CD4-positive, alpha-beta T cell treated with Interleukin-15 for 4 hours (primary cell): ENCODE data around the gene DNAJB4.
A peak's percentile ranks its signal among the peaks of the same experiment; 100 is the strongest.
"Not testable (repeated sequence)": the region's sequence is repeated elsewhere in the genome, so short reads cannot be mapped to it uniquely, and the experiment has no call there.

ENCODE experiments used
- DNase-seq: peaks from one replicate; pipeline ENCODE4 v3.0.0-alpha.2; 2020; ENCODE audit warnings: low spot score

DNAJB4 gene

DNA sequence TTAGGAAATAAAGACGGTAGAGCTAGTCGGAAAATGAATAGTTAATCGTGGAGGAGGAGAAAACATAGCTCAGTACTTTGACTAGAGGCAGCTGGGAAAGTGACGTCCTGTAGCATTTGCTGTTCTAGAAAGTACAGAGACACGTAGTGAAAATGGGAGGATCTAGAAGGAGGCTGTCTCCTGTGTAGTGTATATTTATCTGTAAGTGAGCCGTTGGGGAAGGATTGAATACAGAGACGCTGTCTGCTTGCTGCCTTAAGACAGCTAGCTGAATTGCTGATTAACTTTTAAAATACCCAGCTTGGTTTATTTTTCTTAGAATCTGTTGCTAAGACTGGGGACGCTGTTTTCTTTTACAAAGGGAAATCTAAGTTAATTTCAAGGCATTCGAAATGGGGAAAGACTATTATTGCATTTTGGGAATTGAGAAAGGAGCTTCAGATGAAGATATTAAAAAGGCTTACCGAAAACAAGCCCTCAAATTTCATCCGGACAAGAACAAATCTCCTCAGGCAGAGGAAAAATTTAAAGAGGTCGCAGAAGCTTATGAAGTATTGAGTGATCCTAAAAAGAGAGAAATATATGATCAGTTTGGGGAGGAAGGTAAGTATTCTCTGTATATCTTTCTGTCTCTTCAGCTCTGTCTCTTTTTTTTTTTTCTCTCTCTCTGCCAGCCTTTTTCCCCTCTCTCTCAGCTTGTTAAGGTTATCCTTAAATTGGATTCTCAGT, at the start of gene DNAJB4:
TSS of gene DNAJB4 (plus strand) at position 221 of the 729 bp plus-strand sequence. CDS start at position 393, 172 bp downstream.
- DNase-seq, result peak; percentile 87

DNA sequence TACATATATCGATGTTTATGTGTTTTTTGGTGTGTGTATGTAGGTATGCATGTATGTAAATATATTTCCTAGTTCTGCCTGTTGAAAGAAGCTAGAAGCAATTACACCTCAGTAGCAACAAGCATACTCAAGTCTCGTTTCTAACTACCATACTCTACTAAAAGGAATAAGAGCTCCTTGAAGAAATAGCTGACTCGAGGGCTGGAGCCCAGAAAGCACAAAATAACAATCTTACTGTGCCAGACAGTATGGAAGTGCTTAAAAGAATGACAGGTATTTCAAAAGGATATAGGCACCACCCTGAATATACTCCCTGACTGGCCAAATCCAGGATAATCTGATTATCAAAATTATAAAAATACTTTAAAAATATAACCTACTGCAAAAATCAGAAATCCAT, 49.0 kb upstream of the DNAJB4 start:
- no peak for DNase-seq

DNA sequence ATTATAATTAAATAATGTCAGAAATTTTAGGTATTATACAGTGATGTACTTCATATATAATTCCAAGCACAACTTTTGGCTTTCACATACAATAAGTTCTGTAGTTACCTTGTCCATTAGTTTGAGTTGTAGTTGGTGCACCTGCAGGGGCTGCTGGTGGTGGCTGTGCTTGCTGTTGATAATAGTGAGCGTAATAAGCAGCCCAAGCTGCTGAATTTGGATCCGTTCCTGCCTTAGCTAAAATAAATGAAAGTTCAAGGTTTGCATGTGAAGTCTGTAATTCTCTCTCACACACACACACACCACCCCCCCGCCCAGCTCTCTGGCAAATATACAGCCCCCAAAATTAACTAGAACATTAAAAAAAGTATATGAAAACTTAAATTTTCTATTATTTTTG, 48.3 kb upstream of the DNAJB4 start:
- DNase-seq, result no peak

- DNase-seq, result no peak
Observed at GRCh38 chr1:77958391-77958790, 46.3 kb upstream of the DNAJB4 start.

DNA sequence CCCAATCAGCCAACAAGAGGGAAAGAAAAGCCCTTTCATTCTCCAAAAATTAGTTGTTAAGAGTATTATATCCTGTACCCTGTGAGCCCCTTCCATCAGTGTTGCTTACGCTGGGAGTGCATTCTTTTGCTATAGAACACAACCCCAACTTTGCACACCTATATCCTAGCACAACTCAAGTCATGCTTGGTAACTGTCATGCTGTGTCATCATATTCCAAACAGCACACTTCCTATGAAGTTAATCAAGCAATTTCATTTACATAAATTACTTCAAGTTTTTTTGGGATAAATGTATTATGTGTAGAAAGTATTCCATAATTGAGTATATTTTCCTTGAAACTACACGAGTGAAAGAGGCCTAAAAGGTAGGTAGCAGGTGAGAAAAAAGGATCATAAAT, 45.9 kb upstream of the DNAJB4 start:
- DNase-seq, result no peak

DNA sequence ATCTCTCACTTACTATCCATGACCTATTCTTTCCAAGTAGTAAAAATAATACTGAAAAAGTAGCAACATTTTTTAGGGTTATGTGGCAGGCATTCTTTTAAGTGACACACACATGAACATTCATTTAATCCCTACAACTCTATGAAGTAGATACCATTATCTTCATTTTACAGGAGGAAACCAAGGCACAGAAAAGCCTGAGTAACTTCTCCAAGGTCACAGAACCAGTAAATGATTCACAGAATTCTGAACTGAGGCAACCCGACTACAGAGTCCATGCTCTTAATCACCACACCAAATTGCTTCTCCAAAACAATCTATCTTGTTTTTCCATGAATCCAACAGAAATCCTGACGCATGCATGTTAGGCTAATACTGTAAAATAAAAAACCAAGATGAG, 43.3 kb upstream of the DNAJB4 start:
- DNase-seq, result no peak

GRCh38 chr1:77966291-77966690, 38.4 kb upstream of the DNAJB4 start:
- DNase-seq, result no peak

- DNase-seq, result no peak
Observed at GRCh38 chr1:77970192-77970591, 34.5 kb upstream of the DNAJB4 start.

DNA sequence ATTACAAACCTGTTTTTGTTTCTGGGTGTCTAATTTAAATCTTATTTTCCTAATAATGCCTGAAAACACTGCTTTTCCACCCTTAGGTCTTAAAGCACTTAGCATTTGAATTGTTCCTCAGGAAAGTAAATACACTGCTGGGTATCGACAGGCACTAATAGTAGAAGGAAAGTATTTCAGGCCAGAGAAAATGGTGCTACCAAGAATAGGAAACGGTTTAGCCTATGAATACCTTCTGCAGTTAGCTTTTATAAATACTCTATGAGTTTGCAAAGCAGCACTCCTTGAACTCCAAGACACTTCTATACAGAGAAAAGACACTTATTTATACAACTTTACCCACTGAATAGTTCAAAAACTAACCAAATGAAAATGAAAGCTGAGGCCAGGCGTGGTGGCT, 32.7 kb upstream of the DNAJB4 start:
- DNase-seq, result no peak

DNA sequence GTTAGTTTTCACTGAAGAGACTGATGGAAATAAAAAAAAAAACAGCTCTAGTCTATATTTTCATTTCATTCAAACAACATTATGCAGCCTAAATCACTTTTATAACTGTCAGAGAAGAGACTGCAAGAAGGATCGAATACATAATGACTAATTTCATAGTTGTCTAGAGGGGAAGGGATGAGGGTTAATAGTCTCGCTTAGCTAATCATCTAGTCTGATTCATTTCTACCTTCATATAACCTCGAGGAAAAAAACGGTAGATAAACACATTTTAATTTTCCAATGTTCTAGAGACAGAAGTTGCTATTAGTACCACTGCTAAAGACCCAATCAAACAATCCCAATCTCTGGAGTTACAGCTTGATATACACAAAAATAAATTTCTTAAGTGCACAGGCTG, 29.4 kb upstream of the DNAJB4 start:
- DNase-seq, result no peak

GRCh38 chr1:77975907-77976306, 28.8 kb upstream of the DNAJB4 start:
- no peak for DNase-seq

- DNase-seq, result no peak
Observed at GRCh38 chr1:77976433-77977076, 28.2 kb upstream of the DNAJB4 start.

DNA sequence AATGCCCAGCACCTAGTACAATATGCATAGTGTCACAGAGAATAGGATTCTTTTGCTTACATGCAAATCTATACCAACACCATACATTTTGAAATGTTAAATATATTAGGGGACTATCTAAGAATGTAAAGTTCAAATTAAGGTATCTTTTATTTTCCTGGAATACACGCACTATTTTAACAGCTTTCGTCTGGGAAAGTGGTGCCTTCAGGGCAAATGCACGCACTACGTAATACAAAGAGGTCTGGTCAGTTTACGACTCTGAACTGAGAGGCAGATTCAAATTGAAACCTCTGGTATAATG, 26.8 kb upstream of the DNAJB4 start:
- DNase-seq, result no peak

- DNase-seq, result peak; percentile 86
Observed at GRCh38 chr1:77978293-77978968, 26.3 kb upstream of the DNAJB4 start.

- DNase-seq, result peak; percentile 98
Observed at GRCh38 chr1:77978969-77979876, 25.5 kb upstream of the DNAJB4 start, which contains the start of gene FUBP1. Gene FUBP1 (minus strand): TSS chr1:77979072. CDS start chr1:77979004, 68 bp downstream.

DNA sequence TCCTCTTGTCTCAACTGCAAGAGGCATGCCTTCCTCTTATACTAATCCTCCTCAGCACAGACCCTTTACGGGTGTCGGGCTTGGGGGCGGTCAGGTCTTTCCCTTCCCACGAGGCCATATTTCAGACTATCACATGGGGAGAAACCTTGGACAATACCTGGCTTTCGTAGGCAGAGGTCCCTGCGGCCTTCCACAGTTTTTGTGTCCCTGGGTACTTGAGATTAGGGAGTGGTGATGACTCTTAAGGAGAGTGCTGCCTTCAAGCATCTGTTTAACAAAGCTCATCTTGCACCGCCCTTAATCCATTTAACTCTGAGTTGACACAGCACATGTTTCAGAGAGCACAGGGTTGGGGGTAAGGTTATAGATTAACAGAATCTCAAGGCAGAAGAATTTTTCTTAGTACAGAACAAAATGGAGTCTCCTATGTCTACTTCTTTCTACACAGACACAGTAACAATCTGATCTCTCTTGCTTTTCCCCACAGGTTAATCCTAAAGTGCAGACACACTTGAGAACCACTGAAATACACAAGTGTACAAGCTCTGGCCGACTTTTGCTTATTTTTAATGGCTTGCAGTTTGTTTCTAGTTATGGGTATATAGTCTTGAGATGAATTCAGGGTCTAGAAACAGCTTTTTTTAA, 21.3 kb upstream of the DNAJB4 start:
- not testable (repeated sequence) for DNase-seq

DNA sequence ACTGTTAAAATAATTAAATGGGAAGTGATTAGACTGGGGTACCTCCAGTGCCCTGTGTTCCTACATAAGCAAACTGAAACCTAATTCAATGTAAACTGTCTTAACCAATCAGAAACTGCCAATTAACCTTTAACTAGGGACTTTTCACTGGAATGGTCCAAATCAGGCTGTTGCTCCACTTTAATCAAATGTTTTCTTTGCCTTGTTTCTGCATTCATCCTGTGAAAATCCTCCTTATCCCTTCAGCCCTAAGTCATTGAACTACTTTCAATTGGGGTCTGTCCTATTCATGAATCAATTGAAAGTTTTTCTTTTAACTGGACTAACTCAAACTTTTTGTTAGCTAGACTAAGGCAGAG, 20.8 kb upstream of the DNAJB4 start:
- no peak for DNase-seq

DNA sequence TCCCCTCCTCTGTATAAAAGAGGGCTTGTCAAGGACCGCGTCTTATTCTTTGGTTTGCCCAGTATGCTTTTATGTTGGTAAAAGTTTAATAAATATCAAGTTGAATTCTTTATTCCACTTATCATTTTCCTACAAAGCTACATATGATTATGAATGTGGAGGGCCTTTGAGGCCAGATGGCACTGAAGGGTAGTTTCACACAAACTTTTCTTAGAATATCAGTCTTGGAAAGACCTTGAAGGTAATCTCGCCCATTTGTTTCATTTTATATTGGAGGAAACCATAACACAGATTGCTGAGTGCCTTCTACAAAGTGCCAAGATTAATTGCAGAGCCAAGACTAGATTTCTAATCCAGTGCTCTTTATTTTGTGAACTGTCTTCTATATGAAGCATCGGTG, 20.1 kb upstream of the DNAJB4 start:
- DNase-seq, result no peak

- no peak for DNase-seq
Observed at GRCh38 chr1:77986810-77987209, 17.9 kb upstream of the DNAJB4 start.

- DNase-seq, result no peak
Observed at GRCh38 chr1:77987919-77988318, 16.8 kb upstream of the DNAJB4 start.

- DNase-seq, result no peak
Observed at GRCh38 chr1:77989744-77990143, 15.0 kb upstream of the DNAJB4 start.
